ENCODE data around the gene FAT3. TPM values are rescaled to one million over a fixed set of nuclear protein-coding genes. Genes with fewer than 3 reads are reported as not detected.

Gene FAT3
- total RNA-seq, 1 donor from 2014 or later = 13.6 TPM

GRCh38 chr11:92257536-92257935, 32.9 kb downstream of the FAT3 start:
- no peak overlapping the region for H3K4me3 ChIP-seq (ENCODE audit: low read length in 3 of 3)
- no peak overlapping the region for H3K9ac ChIP-seq (ENCODE audit: low read depth in 1 of 3, low read length in 3 of 3)
- H3K9me3 ChIP-seq (ENCODE audit: control insufficient read depth in 3 of 3, low read length in 3 of 3) = no peaks in the 10 kb centered on the region
- no peak overlapping the region for H3K27ac ChIP-seq (ENCODE audit: low read depth, low read length)
- no peaks in the 10 kb centered on the region for H3K4me1 ChIP-seq (ENCODE audit: control insufficient read depth in 3 of 3, insufficient read depth in 3 of 3, low read length in 3 of 3)
- no peaks in the 10 kb centered on the region for H3K36me3 ChIP-seq (ENCODE audit: control insufficient read depth in 3 of 3, insufficient read depth in 3 of 3, low read length in 3 of 3)
- no peaks in the 10 kb centered on the region for H3K27me3 ChIP-seq (ENCODE audit: control insufficient read depth in 3 of 3, insufficient read depth in 3 of 3, low read length in 3 of 3)

- no peak overlapping the region for H3K9ac ChIP-seq (ENCODE audit: low read depth in 1 of 3, low read length in 3 of 3)
These were observed 35.2 kb downstream of the FAT3 start for GRCh38 chr11:92259861-92260260.

GRCh38 chr11:92264350-92264749, 39.7 kb downstream of the FAT3 start:
- no peak overlapping the region for H3K4me3 ChIP-seq (ENCODE audit: low read length in 3 of 3)
- H3K9ac ChIP-seq (ENCODE audit: low read depth in 1 of 3, low read length in 3 of 3) = no peak overlapping the region
- H3K27ac ChIP-seq (ENCODE audit: low read depth, low read length) = no peak overlapping the region
- H3K27me3 ChIP-seq (ENCODE audit: control insufficient read depth in 3 of 3, insufficient read depth in 3 of 3, low read length in 3 of 3) = no peaks in the 10 kb centered on the region
- no peaks in the 10 kb centered on the region for H3K9me3 ChIP-seq (ENCODE audit: control insufficient read depth in 3 of 3, low read length in 3 of 3)
- no peaks in the 10 kb centered on the region for H3K4me1 ChIP-seq (ENCODE audit: control insufficient read depth in 3 of 3, insufficient read depth in 3 of 3, low read length in 3 of 3)
- H3K36me3 ChIP-seq (ENCODE audit: control insufficient read depth in 3 of 3, insufficient read depth in 3 of 3, low read length in 3 of 3) = no peaks in the 10 kb centered on the region

More at GRCh38 chr11:92259861-92260260, 35.2 kb downstream of the FAT3 start:
- H3K27me3 ChIP-seq (ENCODE audit: control insufficient read depth in 3 of 3, insufficient read depth in 3 of 3, low read length in 3 of 3) = no peaks in the 10 kb centered on the region
- H3K4me1 ChIP-seq (ENCODE audit: control insufficient read depth in 3 of 3, insufficient read depth in 3 of 3, low read length in 3 of 3) = no peaks in the 10 kb centered on the region
- no peak overlapping the region for H3K27ac ChIP-seq (ENCODE audit: low read depth, low read length)
- no peaks in the 10 kb centered on the region for H3K36me3 ChIP-seq (ENCODE audit: control insufficient read depth in 3 of 3, insufficient read depth in 3 of 3, low read length in 3 of 3)
- no peaks in the 10 kb centered on the region for H3K9me3 ChIP-seq (ENCODE audit: control insufficient read depth in 3 of 3, low read length in 3 of 3)
- H3K4me3 ChIP-seq (ENCODE audit: low read length in 3 of 3) = no peak overlapping the region

GRCh38 chr11:92266806-92267205, 42.2 kb downstream of the FAT3 start:
- H3K27me3 ChIP-seq (ENCODE audit: control insufficient read depth in 3 of 3, insufficient read depth in 3 of 3, low read length in 3 of 3) = no peaks in the 10 kb centered on the region

GRCh38 chr11:92267278-92267677, 42.7 kb downstream of the FAT3 start:
- Histone ChIP-seq H3K36me3 (ENCODE audit: control insufficient read depth in 3 of 3, insufficient read depth in 3 of 3, low read length in 3 of 3) (no peaks in the 10 kb centered on the region), H3K9me3 (ENCODE audit: control insufficient read depth in 3 of 3, low read length in 3 of 3) (no peaks in the 10 kb centered on the region), H3K4me1 (ENCODE audit: control insufficient read depth in 3 of 3, insufficient read depth in 3 of 3, low read length in 3 of 3) (no peaks in the 10 kb centered on the region), H3K9ac (ENCODE audit: low read depth in 1 of 3, low read length in 3 of 3) (no peak overlapping the region), H3K27ac (ENCODE audit: low read depth, low read length) (no peak overlapping the region), H3K27me3 (ENCODE audit: control insufficient read depth in 3 of 3, insufficient read depth in 3 of 3, low read length in 3 of 3) (no peaks in the 10 kb centered on the region), H3K4me3 (ENCODE audit: low read length in 3 of 3) (no peak overlapping the region)

More at GRCh38 chr11:92266806-92267205, 42.2 kb downstream of the FAT3 start:
- Histone ChIP-seq H3K9ac (ENCODE audit: low read depth in 1 of 3, low read length in 3 of 3) (no peak overlapping the region), H3K4me1 (ENCODE audit: control insufficient read depth in 3 of 3, insufficient read depth in 3 of 3, low read length in 3 of 3) (no peaks in the 10 kb centered on the region), H3K27ac (ENCODE audit: low read depth, low read length) (no peak overlapping the region), H3K36me3 (ENCODE audit: control insufficient read depth in 3 of 3, insufficient read depth in 3 of 3, low read length in 3 of 3) (no peaks in the 10 kb centered on the region), H3K4me3 (ENCODE audit: low read length in 3 of 3) (no peak overlapping the region), H3K9me3 (ENCODE audit: control insufficient read depth in 3 of 3, low read length in 3 of 3) (no peaks in the 10 kb centered on the region)

GRCh38 chr11:92267968-92268367, 43.4 kb downstream of the FAT3 start:
- Histone ChIP-seq H3K9me3 (ENCODE audit: control insufficient read depth in 3 of 3, low read length in 3 of 3) (no peaks in the 10 kb centered on the region), H3K4me3 (ENCODE audit: low read length in 3 of 3) (no peak overlapping the region), H3K9ac (ENCODE audit: low read depth in 1 of 3, low read length in 3 of 3) (no peak overlapping the region), H3K27ac (ENCODE audit: low read depth, low read length) (no peak overlapping the region), H3K27me3 (ENCODE audit: control insufficient read depth in 3 of 3, insufficient read depth in 3 of 3, low read length in 3 of 3) (no peaks in the 10 kb centered on the region), H3K4me1 (ENCODE audit: control insufficient read depth in 3 of 3, insufficient read depth in 3 of 3, low read length in 3 of 3) (no peaks in the 10 kb centered on the region), H3K36me3 (ENCODE audit: control insufficient read depth in 3 of 3, insufficient read depth in 3 of 3, low read length in 3 of 3) (no peaks in the 10 kb centered on the region)

GRCh38 chr11:92268546-92268945, 43.9 kb downstream of the FAT3 start:
- Histone ChIP-seq H3K4me1 (ENCODE audit: control insufficient read depth in 3 of 3, insufficient read depth in 3 of 3, low read length in 3 of 3) (no peaks in the 10 kb centered on the region), H3K27ac (ENCODE audit: low read depth, low read length) (no peak overlapping the region), H3K9me3 (ENCODE audit: control insufficient read depth in 3 of 3, low read length in 3 of 3) (no peaks in the 10 kb centered on the region), H3K27me3 (ENCODE audit: control insufficient read depth in 3 of 3, insufficient read depth in 3 of 3, low read length in 3 of 3) (no peaks in the 10 kb centered on the region), H3K36me3 (ENCODE audit: control insufficient read depth in 3 of 3, insufficient read depth in 3 of 3, low read length in 3 of 3) (no peaks in the 10 kb centered on the region), H3K4me3 (ENCODE audit: low read length in 3 of 3) (no peak overlapping the region), H3K9ac (ENCODE audit: low read depth in 1 of 3, low read length in 3 of 3) (no peak overlapping the region)

GRCh38 chr11:92269021-92269420, 44.4 kb downstream of the FAT3 start:
- H3K4me3 ChIP-seq (ENCODE audit: low read length in 3 of 3) = no peak overlapping the region
- H3K9ac ChIP-seq (ENCODE audit: low read depth in 1 of 3, low read length in 3 of 3) = no peak overlapping the region
- no peaks in the 10 kb centered on the region for H3K36me3 ChIP-seq (ENCODE audit: control insufficient read depth in 3 of 3, insufficient read depth in 3 of 3, low read length in 3 of 3)
- no peaks in the 10 kb centered on the region for H3K9me3 ChIP-seq (ENCODE audit: control insufficient read depth in 3 of 3, low read length in 3 of 3)
- no peaks in the 10 kb centered on the region for H3K4me1 ChIP-seq (ENCODE audit: control insufficient read depth in 3 of 3, insufficient read depth in 3 of 3, low read length in 3 of 3)
- H3K27me3 ChIP-seq (ENCODE audit: control insufficient read depth in 3 of 3, insufficient read depth in 3 of 3, low read length in 3 of 3) = no peaks in the 10 kb centered on the region
- no peak overlapping the region for H3K27ac ChIP-seq (ENCODE audit: low read depth, low read length)

GRCh38 chr11:92269841-92270240, 45.2 kb downstream of the FAT3 start:
- Histone ChIP-seq H3K36me3 (ENCODE audit: control insufficient read depth in 3 of 3, insufficient read depth in 3 of 3, low read length in 3 of 3) (no peaks in the 10 kb centered on the region), H3K9ac (ENCODE audit: low read depth in 1 of 3, low read length in 3 of 3) (no peak overlapping the region), H3K27me3 (ENCODE audit: control insufficient read depth in 3 of 3, insufficient read depth in 3 of 3, low read length in 3 of 3) (no peaks in the 10 kb centered on the region)

GRCh38 chr11:92272651-92273050, 48.0 kb downstream of the FAT3 start:
- Histone ChIP-seq H3K27me3 (ENCODE audit: control insufficient read depth in 3 of 3, insufficient read depth in 3 of 3, low read length in 3 of 3) (no peaks in the 10 kb centered on the region), H3K9me3 (ENCODE audit: control insufficient read depth in 3 of 3, low read length in 3 of 3) (no peaks in the 10 kb centered on the region), H3K4me1 (ENCODE audit: control insufficient read depth in 3 of 3, insufficient read depth in 3 of 3, low read length in 3 of 3) (no peaks in the 10 kb centered on the region), H3K36me3 (ENCODE audit: control insufficient read depth in 3 of 3, insufficient read depth in 3 of 3, low read length in 3 of 3) (no peaks in the 10 kb centered on the region), H3K27ac (ENCODE audit: low read depth, low read length) (no peak overlapping the region), H3K4me3 (ENCODE audit: low read length in 3 of 3) (no peak overlapping the region), H3K9ac (ENCODE audit: low read depth in 1 of 3, low read length in 3 of 3) (no peak overlapping the region)

More at GRCh38 chr11:92269841-92270240, 45.2 kb downstream of the FAT3 start:
- H3K4me3 ChIP-seq (ENCODE audit: low read length in 3 of 3) = no peak overlapping the region
- H3K27ac ChIP-seq (ENCODE audit: low read depth, low read length) = no peak overlapping the region
- no peaks in the 10 kb centered on the region for H3K4me1 ChIP-seq (ENCODE audit: control insufficient read depth in 3 of 3, insufficient read depth in 3 of 3, low read length in 3 of 3)
- H3K9me3 ChIP-seq (ENCODE audit: control insufficient read depth in 3 of 3, low read length in 3 of 3) = no peaks in the 10 kb centered on the region

Data from skeletal muscle tissue (tissue), 4 donors.